ENCODE results near the gene DMAC2.
"Not testable (repeated sequence)": the region's sequence is repeated elsewhere in the genome, so short reads cannot be mapped to it uniquely, and the experiment has no call there.

The DMAC2 gene

GRCh38 chr19:41442473-41443355 lies 3.0 kb upstream of the DMAC2 start, which contains the start of gene ERICH4:
Gene ERICH4 (plus strand): TSS chr19:41443156. CDS start chr19:41443170, 14 bp downstream.
- DNase-seq (ENCODE audit: low spot score) = no peak

DNA sequence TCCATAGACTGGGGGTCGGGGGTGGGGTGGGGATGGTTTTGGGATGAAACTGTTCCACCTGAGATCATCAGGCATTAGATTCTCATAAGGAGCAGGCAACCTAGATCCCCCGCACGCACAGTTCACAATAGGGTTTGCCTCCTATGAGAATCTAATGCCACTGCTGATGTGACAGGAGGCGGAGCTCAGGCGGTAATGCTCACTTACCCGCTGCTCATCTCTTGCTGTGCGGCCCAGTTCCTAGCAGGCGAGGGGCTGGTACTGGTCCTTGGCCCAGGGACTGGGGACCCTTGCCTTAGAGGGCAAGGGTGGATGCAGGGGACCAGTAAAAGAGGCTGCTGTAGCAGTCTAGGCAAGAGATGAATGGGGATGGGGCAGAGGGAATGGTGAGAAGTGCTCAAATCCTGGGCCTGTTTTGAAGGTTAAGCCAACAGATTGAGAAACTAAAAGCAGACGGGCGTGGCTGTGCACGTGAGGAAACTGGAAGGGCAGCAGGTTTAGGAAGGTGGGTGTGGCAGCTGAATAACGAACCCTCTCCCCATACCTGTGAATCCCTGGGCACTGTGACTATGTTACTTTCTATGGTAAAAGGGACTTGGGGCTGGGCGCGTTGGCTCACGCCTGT lies 1.7 kb upstream of the DMAC2 start:
- DNase-seq (ENCODE audit: low spot score) = no peak

GRCh38 chr19:41437944-41438574 lies 1.7 kb downstream of the DMAC2 start:
- no peak for DNase-seq (ENCODE audit: low spot score)

DNA sequence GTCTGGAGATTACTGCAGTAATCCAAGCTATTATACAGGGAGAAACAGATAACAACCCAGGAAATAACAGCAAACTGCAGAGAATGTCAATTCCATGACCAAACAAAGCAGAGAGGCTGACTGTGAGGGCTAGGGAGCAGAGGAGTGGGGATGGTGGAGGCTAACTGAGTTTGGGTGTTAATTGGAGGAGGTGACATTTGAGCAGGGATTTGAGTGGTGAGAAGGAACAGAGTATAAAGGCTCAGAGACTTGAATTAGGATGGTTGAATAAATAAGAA lies 3.1 kb downstream of the DMAC2 start:
- no peak for DNase-seq (ENCODE audit: low spot score)

DNA sequence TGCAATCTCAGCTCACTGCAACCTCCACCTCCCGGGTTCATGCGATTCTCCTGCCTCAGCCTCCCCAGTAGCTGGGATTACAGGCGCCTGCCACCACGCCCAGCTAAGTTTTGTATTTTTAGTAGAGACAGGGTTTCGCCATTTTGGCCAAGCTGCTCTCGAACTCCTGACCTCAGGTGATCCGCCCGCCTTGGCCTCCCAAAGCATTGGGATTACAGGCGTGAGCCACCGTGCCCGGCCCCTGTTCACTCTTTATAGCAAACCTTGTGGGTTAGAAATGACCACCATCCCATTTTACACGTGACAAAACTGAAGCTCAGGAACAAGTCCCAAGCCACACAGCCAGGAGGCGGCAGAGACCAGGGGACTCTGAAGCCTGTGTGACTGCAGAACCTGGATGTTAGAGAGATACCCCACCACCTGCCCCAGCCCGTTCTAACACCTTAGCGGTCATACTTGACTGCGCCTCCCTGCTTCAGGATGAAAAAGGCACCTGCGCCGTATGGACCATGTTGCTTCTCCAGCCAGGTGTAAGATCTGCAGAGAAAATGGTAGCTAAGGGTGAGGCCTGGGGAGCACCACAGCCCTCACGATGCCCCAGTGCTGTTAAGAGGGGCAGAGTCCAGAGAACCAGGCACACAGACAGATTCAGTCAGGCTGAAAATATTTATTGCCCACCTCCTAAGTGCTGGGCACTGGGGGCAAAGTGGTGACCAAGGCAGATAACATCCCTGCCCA lies 3.6 kb downstream of the DMAC2 start:
- DNase-seq (ENCODE audit: low spot score) = no peak

DNA sequence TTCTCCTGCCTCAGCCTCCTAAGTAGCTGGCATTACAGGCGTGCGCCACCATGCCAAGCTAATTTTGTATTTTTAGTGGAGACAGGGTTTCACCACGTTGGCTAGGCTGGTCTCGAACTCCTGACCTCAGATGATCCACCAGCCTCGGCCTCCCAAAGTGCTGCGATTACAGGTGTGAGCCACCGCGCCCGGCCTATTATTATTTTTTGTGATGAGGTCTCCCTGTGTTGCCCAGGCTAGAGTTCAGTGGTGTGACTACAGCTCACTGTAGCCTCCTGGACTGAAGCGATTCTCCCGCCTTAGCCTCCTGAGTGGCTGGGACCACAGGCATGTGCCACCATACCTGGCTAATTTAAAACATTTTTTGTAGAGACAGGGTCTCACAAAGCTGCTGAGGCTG lies 4.3 kb downstream of the DMAC2 start:
- DNase-seq (ENCODE audit: low spot score) = not testable (repeated sequence)

DNA sequence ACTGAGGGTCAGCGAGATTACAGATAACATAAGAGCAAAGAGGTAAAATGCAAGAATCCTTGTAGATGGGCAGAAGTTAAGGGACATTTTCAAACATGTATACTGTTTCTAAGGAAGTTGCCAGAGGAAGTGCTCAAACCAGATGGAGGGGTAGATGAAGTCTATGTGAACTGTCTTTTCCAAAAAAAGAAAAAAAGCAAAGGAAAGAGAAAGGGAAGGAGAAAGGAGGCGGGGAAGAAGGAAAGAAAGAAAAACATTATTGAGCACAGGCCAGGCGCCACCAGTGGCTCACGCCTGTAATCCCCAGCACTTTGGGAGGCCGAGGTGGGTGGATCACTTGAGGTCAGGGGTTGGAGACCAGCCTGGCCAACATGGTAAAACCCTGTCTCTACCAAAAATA lies 5.3 kb downstream of the DMAC2 start:
- no peak for DNase-seq (ENCODE audit: low spot score)

DNA sequence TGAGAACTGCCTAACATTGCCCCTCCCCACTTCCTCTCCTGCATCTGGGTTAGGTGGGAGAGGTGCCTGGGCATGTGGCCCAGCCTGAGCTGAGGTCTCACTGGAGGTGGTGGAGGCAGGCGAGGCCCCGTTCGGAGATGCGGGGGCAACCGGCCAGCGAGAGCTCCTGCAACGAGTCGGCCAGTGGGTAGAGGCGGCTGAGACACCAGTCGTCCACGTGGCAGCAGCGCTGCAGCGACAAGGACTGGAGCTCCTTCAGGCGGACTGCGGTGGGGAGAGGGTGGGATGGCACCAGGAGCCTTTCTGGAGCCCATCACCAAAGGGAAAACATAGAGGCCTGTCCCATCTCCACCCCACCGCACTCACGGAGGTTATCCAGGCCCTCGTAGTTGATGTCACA lies 6.5 kb downstream of the DMAC2 start:
- DNase-seq (ENCODE audit: low spot score) = no peak

DNA sequence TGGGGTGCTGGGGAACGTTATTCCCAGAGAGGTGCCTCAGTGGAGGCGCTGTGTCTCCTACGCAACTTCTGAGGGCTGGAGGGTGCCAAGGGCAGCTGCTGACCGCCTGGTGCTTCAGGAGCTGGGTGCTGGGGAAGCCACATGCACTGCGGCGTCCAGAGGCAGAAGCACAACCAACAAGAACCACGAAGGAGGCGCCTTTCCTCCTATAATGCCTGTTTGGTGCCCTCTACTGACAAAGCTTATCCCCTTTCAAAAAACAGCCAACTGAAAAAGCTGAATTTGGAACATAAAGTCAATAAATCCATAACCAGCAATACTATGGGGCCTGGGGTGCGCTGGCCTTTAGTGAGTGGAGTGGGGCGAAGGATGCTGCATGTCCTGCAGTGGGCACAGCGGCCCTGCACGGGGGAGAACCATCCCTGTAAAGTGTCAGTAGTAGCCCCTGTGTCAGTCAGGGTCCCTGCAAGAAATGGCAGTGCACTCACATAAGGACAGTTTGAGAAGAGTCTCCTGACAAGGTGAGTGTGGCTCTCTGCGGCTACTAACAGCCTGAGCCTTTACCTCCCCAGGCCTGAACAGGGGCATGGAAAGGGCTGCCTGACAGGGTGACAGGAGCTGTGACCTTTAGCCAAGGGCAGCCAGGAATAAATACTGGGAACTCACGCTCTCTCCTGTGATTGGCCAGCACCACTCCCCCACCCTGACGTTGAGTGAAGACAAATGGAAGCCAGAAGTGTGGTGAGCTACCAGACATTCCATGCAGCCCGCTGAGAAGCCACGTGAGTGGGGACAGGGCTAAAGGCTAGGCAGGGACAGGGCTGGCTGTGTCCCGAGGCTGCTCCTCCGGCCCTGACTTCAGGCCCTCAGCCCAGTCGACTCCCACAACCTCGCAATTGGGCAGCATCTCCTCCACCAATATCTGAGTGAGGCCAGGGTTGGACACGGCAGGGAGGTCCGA lies 8.0 kb downstream of the DMAC2 start:
- no peak for DNase-seq (ENCODE audit: low spot score)

DNA sequence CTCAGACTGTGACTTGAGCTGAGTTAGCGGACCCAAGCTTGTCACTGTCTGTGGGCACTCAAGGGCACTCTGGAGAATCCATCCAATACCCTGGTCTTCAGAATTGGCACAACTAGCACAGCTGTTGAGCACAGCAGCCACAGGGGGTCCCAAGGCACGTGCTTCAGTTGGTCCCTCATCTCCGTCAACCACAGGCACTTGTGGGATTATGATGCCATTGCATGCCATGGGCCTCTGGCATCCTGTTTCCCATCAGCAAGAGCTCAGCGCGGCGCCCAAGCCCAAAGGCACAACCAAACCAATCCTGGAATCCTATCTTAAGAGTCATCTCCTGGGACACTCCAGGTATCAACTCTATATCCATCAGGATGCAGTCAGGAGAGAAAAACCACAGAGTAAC lies 8.8 kb downstream of the DMAC2 start:
- no peak for DNase-seq (ENCODE audit: low spot score)

- DNase-seq (ENCODE audit: low spot score) = no peak
Measured at GRCh38 chr19:41428481-41428859, 11.2 kb downstream of the DMAC2 start.

- peak; percentile 51 for DNase-seq (ENCODE audit: low spot score)
Measured at GRCh38 chr19:41427647-41428480, 11.8 kb downstream of the DMAC2 start.

GRCh38 chr19:41426952-41427646 lies 12.6 kb downstream of the DMAC2 start, which contains the start of gene B3GNT8:
Gene B3GNT8 (minus strand): TSS chr19:41427374. CDS start chr19:41426778, 596 bp downstream.
- DNase-seq (ENCODE audit: low spot score) = peak; percentile 46

DNA sequence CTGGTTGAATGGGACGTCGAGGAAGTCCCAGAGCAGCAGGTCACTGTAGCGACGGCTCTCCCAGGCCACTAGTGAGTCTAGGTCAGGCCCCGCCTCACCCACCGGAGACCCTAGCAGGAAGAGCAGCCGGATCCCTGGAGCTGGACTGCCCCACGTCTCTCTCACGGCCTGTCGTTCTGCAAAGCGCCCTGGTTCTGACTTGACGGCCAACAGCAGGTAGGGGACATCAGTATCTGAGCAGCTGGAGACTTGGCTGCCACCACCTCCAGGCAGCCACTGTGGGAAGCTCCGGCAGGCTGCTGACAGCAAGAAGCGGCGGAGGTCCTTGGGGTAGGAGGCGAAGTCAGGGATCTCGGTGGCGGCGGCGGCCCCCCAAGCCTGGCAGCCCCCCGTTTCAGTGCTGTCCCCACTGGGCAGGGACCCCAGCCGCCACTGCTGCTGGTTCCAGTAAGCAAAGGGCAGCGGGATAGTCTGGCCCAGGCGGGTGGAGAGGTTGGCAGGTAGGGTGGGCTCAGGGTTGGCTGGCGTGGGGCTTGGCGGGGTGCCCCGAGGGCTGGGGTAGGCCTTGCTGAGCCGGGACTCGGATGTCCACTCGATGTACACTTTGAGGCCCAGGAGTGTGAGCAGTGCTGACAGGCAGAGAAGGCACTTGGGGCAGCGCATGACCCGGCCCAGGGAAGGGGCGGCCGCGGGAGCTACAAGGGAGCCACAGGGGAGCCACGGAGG lies 13.4 kb downstream of the DMAC2 start:
- DNase-seq (ENCODE audit: low spot score) = no peak

- DNase-seq (ENCODE audit: low spot score) = no peak
Measured at GRCh38 chr19:41425174-41426115, 14.3 kb downstream of the DMAC2 start.

DNA sequence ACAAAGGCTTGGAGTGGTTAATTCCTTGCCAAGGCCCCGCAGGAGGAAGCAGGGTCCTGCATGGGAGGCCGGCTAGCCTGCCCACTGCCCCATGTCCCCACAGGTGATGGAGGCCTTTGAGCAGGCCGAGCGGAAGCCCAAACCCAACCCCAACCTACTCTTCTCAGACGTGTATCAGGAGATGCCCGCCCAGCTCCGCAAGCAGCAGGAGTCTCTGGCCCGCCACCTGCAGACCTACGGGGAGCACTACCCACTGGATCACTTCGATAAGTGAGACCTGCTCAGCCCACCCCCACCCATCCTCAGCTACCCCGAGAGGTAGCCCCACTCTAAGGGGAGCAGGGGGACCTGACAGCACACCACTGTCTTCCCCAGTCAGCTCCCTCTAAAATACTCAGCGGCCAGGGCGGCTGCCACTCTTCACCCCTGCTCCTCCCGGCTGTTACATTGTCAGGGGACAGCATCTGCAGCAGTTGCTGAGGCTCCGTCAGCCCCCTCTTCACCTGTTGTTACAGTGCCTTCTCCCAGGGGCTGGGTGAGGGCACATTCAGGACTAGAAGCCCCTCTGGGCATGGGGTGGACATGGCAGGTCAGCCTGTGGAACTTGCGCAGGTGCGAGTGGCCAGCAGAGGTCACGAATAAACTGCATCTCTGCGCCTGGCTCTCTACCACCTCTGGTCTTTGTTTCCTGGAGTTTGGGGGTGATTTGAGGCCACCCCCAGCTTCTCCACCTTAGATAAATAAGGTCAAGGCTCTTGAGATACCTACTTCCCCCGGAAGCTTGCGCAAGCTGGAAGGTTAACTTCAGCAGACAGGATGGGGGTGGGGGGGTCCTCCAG lies 15.2 kb downstream of the DMAC2 start:
- no peak for DNase-seq (ENCODE audit: low spot score)

DNA sequence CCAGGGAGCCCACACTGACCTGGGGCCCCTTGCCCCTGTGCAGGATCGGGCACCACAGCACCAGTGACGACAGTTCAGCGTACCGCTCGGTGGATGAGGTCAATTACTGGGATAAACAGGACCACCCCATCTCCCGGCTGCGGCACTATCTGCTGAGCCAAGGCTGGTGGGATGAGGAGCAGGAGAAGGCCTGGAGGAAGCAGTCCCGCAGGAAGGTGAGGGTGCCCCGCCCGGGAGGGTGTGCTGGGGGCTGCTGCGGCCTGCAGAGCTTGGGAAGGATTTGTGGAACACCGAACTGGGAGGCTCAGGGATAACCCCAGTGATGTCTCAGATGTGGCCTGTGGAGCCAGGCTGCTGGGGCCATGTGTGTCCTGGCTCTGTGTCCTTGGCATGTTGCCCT lies 16.8 kb downstream of the DMAC2 start:
- no peak for DNase-seq (ENCODE audit: low spot score)

All from CD4-positive, alpha-beta T cell treated with Interleukin-6 at 100 ng/mL for 8 hours (primary cell).